CD4-positive, alpha-beta T cell treated with Interleukin-6 at 100 ng/mL for 8 hours (primary cell): ENCODE data around the gene NPLOC4.
"Not testable (repeated sequence)": the region's sequence is repeated elsewhere in the genome, so short reads cannot be mapped to it uniquely, and the experiment has no call there.

Source experiments
- DNase-seq: peaks from one replicate; pipeline ENCODE4 v3.0.0-alpha.2; 2020; ENCODE audit warnings: mixed read lengths, low spot score

NPLOC4 gene

DNA sequence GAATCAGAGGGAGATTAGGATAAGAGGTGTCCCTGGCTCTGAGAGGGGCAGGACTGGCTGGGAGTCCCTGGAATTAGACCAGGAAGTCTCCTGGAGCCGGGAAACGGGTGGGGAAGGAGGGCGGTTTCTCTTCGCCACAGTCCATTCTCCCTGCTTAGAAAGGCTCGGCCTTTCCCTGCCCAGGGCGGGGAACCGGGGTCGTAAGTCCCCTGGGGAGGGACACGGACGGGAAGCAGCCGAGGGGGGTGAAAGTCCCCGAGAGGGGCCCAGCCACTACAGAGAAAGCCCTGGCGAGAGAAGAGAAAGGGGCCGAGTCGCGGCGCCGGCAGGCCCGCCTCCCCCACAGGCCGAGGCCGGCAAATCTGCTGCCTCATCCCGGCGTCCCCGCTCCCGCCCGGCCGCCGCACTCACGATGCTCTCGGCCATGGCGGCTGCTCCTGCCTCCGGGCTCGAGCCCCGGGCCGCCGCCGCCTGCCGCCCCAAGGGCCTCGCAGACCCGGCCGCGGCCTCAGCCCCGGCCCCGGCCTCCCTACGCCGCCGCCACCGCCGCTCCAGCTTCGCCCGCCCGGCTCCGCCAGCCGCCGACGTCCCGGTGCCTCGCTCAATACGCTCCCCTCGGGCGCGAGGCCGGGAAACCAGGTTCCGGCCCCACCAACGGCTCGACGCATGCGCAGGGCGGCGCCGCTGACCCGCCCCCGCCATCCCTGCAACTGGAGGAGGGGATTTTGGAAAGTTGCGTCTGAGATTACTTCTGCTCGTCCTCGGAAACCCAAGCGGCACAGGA lies at the start of gene NPLOC4, which contains the start of gene TSPAN10:
TSS of gene NPLOC4 (minus strand) at position 608 of the 784 bp plus-strand sequence. CDS start at position 426, 182 bp downstream.
TSS of gene TSPAN10 (plus strand) at position 692 of the 784 bp plus-strand sequence. CDS start 5,217 bp downstream, outside the sequence.
- DNase-seq, result peak; percentile 78

DNA sequence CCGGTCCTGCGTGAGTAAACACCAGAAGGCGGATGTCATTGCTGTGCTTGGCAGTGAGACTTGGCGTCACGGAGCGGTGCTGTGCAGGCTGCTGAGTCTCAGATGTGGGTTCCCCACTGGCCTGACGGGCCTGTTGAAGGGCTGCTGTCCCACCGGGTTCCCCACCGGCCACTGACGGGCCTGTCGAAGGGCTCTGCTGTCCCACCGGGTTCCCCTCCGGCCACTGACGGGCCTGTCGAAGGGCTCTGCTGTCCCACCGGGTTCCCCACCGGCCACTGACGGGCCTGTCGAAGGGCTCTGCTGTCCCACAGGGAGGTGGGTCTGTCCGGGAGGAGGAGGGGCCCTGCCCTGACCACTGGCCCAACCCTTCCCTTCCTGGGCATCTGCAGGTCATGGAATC lies 49.7 kb upstream of the NPLOC4 start:
- DNase-seq, result no peak

GRCh38 chr17:81685108-81685507 lies 48.2 kb upstream of the NPLOC4 start:
- no peak for DNase-seq

- DNase-seq, result no peak
These were observed 47.6 kb upstream of the NPLOC4 start for GRCh38 chr17:81684442-81684911.

DNA sequence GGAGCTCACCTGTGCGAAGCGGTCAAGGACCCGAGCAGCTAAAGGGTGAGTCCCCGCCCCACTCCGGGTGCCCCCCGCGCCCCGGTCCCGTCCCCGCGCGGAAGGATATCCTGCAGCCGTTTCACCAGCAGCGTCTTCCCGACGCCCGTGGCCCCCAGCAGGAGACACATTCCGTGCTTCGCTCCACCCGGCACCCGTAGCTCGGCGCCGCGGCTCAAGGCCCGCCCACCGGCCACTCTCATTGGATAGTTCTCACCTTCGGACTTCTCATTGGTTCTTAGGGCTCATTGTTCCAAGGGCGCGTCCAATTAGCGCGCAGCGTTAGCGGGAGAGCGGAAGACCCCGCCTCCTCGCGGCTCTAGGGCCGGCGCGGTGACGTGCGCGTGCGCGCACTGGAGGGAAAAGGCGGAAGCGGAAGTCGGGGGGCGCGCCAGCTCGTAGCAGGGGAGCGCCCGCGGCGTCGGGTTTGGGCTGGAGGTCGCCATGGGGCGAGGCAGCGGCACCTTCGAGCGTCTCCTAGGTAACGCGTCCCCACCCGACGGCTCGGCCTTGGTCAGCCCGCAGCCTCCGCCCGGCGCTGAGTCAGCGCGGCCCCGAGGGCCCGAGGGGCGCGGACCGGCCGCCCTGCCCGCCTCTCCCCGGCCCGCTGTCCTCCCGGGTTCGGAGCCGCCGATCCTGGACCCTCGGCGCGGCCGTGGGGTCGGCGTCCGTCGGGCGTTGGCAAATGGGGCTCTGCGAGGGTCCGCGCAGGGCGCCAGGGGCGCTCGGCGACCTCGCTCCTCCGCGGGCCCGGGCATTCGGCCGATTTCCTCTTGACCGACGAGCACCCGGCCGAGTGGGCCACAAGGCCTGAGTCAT lies 46.9 kb upstream of the NPLOC4 start, which contains the start of the genes ARL16 and HGS:
TSS of gene ARL16 (minus strand) at position 214 of the 858 bp plus-strand sequence. CDS start at position 170, 44 bp downstream.
TSS of gene HGS (plus strand) at position 428 of the 858 bp plus-strand sequence. CDS start at position 484, 56 bp downstream.
- peak; percentile 96 for DNase-seq

DNA sequence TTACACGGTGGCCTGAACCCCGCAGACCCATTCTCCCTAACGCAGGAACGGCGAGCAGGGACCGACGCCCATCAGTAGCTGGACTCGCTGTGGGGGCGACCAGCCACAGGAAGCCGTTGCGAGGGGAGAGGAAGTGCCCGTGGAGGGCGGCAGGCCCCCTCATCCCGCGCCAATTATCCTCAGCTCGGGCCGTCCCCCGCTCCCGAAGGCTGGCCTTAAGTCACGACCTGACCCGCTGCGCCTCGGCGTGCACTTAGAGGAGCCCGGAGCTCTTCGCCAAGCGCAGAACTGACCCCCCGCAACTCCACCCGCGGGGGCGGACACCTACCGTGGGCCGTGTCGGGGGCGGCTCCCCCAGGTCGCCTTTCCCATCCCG lies 46.3 kb upstream of the NPLOC4 start:
- DNase-seq, result no peak

DNA sequence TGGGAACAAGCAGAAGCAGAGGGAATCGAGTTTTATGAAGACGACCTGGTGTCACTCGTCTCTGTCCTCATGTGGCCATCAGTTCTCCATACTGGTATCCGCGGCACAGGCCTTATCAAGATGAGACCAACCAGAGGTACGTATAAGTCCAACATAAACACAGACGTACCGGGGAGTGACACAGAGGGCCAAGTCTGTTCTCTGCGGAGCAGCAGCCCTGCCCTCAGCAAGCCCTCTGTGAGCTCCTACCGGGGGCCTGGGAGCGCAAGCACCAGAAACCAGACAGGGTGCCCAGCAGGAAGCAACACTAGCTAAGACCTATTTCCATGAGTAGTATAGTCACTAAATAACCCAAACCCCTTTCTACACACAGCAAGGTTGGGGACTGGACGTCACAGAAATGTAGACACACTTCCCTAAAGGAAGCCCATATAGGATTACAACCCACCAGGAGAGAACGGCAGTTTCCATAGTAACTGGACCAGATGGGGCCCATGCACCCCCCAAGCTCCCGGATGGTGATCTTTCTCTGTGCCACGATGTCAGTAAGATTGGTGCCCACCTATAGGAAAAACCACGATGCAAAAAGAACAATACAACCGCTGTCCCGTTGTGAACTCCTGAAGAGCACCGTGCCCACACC lies 45.8 kb upstream of the NPLOC4 start:
- no peak for DNase-seq

DNA sequence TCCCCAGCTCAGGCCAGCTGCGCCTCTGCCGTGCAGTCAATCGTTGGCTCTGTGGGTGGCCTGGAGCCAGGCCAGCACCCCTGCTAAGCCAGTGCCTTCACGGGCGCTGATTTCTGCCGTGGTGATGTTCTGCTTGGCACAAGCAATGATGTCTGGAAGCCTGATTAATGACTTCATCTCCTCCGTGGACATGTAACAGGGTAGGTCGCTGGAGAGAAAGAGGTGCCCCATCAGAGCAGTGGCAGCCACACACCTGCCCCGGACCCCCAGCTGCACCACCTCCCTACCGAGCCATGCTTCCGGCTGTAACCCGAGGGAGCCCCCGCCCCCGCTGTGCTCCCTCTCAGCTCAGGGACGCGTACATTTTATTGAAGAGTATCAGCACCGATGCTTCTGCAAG lies 44.8 kb upstream of the NPLOC4 start:
- no peak for DNase-seq

- DNase-seq, result no peak
These were observed 43.2 kb upstream of the NPLOC4 start for GRCh38 chr17:81680150-81680549.

DNA sequence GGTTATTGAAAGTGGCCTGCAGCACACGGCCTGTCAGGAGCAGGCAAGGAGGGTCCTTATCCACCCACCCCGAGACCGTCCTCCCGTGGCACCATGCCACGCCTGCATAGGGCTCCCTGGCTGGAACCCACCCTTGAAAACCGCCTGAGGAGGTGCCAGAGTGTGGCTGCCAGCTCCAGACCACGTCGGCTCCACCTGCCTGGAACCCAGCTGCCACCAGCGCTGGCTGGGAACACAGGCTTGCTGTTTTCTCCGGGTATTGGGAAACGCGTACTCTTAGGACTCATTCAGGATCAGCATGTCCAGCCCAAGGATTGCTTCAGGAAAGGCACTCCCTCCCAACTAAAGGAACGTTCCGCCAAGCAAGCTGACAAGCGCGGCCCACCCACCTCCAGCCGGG lies 40.0 kb upstream of the NPLOC4 start:
- no peak for DNase-seq

- not testable (repeated sequence) for DNase-seq
These were observed 38.8 kb upstream of the NPLOC4 start for GRCh38 chr17:81675515-81676221.

- no peak for DNase-seq
These were observed 36.8 kb upstream of the NPLOC4 start for GRCh38 chr17:81673561-81674258.

DNA sequence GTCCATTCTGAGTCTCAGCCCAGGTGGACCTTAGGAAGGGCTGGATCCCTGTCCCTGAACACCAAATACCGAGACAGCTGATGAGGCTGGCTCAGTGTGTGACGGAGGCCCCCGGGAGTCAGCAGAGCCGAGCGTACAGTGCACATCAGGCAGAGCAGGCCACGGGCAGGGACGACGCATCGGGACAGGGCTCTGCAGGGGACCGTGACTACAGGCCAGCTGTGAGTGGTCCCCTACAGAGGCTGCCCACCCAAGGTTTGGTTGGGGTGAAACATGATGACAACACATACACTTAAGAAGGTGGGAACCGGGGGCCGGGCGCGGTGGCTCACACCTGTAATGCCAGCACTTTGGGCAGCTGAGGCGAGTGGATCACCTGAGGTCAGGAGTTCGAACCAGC lies 36.0 kb upstream of the NPLOC4 start:
- no peak for DNase-seq

DNA sequence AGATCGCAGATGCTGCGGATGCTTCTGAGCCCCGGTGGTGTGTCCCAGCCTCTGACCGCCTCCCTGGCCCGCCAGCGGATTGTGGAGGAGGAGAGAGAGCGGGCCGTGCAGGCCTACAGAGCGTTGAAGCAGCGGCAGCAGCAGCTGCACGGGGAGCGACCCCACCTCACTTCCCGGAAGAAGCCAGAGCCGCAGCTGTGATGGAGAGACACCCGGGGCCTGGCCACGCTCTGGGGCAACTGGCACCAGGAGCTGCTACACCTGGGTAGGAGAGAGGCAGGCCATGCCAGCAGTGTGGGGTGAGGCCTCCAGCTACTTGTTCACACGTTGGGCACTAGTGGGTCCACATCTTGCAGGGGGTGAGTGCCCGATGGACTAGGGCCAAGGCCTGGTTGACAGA lies 35.6 kb upstream of the NPLOC4 start:
- DNase-seq, result no peak

DNA sequence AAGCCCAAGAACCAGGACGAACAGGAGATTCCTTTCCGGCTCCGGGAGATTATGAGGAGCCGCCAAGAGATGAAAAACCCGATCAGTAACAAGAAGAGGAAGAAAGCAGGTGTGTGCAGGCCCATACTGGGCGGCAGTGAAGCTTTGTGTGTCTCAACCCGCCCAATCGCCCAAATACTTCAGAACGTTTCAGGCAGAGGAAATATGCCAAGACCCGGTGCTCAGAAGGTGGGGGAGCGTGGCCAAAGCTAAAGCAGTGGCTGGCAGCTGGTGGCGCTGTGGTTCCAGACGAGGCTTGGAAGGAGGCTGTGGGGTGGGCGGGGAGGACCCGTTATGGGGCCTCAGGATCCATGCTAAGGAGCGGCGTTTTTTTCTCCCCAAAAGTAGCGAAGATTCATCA lies 30.8 kb upstream of the NPLOC4 start:
- no peak for DNase-seq

DNA sequence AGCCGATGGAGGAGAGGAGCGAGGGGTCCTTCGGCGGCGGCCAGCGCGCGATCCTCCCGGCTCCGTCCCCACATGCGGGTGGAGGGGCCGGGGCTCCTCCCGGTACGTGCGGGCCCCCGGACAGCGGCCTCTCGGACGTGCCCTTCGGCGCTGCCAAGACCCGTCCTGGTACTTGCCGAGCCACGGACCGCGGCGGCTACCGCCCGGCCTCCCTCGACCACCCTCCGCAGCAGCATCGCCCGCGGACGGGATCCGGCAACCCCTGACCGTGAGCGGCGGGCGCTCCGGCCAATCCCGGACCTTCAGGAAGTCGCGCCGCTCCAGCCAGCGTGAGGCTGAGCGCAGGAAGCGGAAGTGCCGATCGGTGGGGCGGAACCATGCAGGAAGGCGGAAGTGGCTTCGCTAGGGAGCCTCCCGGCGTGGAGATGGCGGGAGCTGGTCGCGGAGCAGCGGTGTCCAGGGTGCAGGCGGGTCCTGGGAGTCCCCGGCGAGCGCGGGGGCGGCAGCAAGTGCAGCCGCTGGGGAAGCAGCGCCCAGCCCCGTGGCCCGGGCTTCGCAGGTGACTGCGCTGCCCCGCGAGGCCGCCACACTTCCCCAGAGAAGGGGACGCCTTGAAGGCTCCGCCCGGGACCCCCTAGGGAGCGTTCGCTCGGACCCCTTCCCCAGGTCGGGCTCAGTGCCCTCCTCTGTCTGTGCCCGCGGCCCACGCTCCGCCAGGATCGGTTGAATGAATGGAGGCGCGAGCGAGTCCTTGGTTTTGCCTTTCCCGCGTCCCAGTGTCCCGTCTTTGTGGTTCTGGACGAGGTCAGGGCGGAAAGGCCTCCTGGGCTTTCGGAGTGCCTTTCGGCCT lies 29.7 kb upstream of the NPLOC4 start, which contains the start of the genes CCDC137 and OXLD1:
TSS of gene CCDC137 (plus strand) at position 396 of the 850 bp plus-strand sequence. CDS start at position 426, 30 bp downstream.
TSS of gene OXLD1 (minus strand) at position 264 of the 850 bp plus-strand sequence. CDS start at position 236, 28 bp downstream.
- peak; percentile 92 for DNase-seq

DNA sequence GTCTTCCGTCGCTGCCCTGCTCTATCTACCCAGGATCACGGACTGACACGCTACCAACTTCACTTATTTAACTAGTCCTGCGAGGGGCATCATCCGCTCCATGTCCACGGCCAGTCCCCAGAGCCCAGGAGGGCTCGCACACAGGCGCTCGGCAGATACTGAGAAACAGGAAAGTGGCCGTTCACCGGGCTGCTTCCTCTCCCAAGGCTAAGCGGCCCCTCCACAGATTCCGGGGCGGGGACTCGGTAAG lies 29.1 kb upstream of the NPLOC4 start:
- DNase-seq, result peak; percentile 18

GRCh38 chr17:81665205-81666091 lies 28.5 kb upstream of the NPLOC4 start:
- no peak for DNase-seq

- no peak for DNase-seq
These were observed 27.1 kb upstream of the NPLOC4 start for GRCh38 chr17:81664051-81664470.
